Measurements from ENCODE around the gene KANSL3. TPM values are rescaled to one million over a fixed set of nuclear protein-coding genes. Genes with fewer than 3 reads are reported as not detected.

The KANSL3 gene
- total and polyA plus RNA-seq, 7 donors = 12.0 to 55.0 (median 35.4) TPM

GRCh38 chr2:96549967-96550786 is 87.9 kb downstream of the KANSL3 start:
- Histone ChIP-seq H3K4me3 (no peak overlapping the region), H3K27me3 (no peaks in the 10 kb centered on the region), H3K36me3 (peaks cover 6 to 61% (median 33%) of the 10 kb centered on the region in 4 donors), H3K27ac (peak overlapping the region in 2 of 4 donors; percentile 3 to 14), H3K9me3 (no peaks in the 10 kb centered on the region), H3K4me1 (peaks cover 0 to 14% (median 11%) of the 10 kb centered on the region in 4 donors)
- 61 to 81% methylated on average over 61 of the region's 61 CpGs for WGBS, 2 donors
- DNase-seq = peak; percentile 59
- intact Hi-C loops (cut with DNase I) = loop anchor here (5.0 kb wide), 1 partner anchor 43 kb away; the partner anchor contains the start of gene NEURL3
- TF ChIP-seq EP300 (IDR thresholded peaks at IDR 0.05) (no peak), POLR2A (IDR thresholded peaks at IDR 0.05) (no peak), CTCF (IDR thresholded peaks at IDR 0.05) (peak in 2 of 4 experiments; percentile 31 to 41)

- DNase-seq = peak; percentile 57
- TF ChIP-seq CTCF (IDR thresholded peaks at IDR 0.05) (no peak), POLR2AphosphoS5 (IDR thresholded peaks at IDR 0.05) (no peak), EP300 (IDR thresholded peaks at IDR 0.05) (no peak), POLR2A (IDR thresholded peaks at IDR 0.05) (no peak)
- H3K4me3 ChIP-seq = no peak overlapping the region
- intact Hi-C loops (cut with DNase I) = no loop called here
- peak overlapping the region in 2 of 4 donors; percentile 3 to 14 for H3K27ac ChIP-seq
- no peaks in the 10 kb centered on the region for H3K27me3 ChIP-seq
- H3K36me3 ChIP-seq = peaks cover 6 to 61% (median 33%) of the 10 kb centered on the region in 4 donors
- 74 to 86% methylated on average over 4 of the region's 4 CpGs for WGBS, 2 donors
- peaks cover 0 to 11% (median 8%) of the 10 kb centered on the region in 4 donors for H3K4me1 ChIP-seq
- no peaks in the 10 kb centered on the region for H3K9me3 ChIP-seq
Measured at GRCh38 chr2:96549466-96549785, 88.7 kb downstream of the KANSL3 start.

- DNase-seq = peak; percentile 48
- peaks cover 6 to 61% (median 33%) of the 10 kb centered on the region in 4 donors for H3K36me3 ChIP-seq
Measured at GRCh38 chr2:96548558-96549465, 89.3 kb downstream of the KANSL3 start.

GRCh38 chr2:96547731-96548171 is 90.4 kb downstream of the KANSL3 start:
- no peaks in the 10 kb centered on the region for H3K9me3 ChIP-seq
- intact Hi-C loops (cut with DNase I) = no loop called here
- H3K27me3 ChIP-seq = no peaks in the 10 kb centered on the region
- DNase-seq = peak; percentile 32
- 87 to 90% methylated on average over 6 of the region's 6 CpGs for WGBS, 2 donors
- peaks cover 0 to 4% (median 0%) of the 10 kb centered on the region in 4 donors for H3K4me1 ChIP-seq
- no peak for TF ChIP-seq EP300 (IDR thresholded peaks at IDR 0.05)
- TF ChIP-seq POLR2AphosphoS5 (IDR thresholded peaks at IDR 0.05) = no peak
- TF ChIP-seq CTCF (IDR thresholded peaks at IDR 0.05) = no peak
- no peak for TF ChIP-seq POLR2A (IDR thresholded peaks at IDR 0.05)
- no peak overlapping the region for H3K4me3 ChIP-seq
- H3K36me3 ChIP-seq = peaks cover 6 to 61% (median 33%) of the 10 kb centered on the region in 4 donors
- H3K27ac ChIP-seq = no peak overlapping the region

More at GRCh38 chr2:96548558-96549465, 89.3 kb downstream of the KANSL3 start:
- 90 to 92% methylated on average over 24 of the region's 24 CpGs for WGBS, 2 donors
- Histone ChIP-seq H3K4me3 (no peak overlapping the region), H3K27me3 (no peaks in the 10 kb centered on the region), H3K27ac (peak overlapping the region in 1 of 4 donors; percentile 3), H3K9me3 (no peaks in the 10 kb centered on the region), H3K4me1 (peaks cover 0 to 5% (median 1%) of the 10 kb centered on the region in 4 donors)
- TF ChIP-seq CTCF (IDR thresholded peaks at IDR 0.05) = no peak
- no peak for TF ChIP-seq POLR2A (IDR thresholded peaks at IDR 0.05)
- no peak for TF ChIP-seq POLR2AphosphoS5 (IDR thresholded peaks at IDR 0.05)
- TF ChIP-seq EP300 (IDR thresholded peaks at IDR 0.05) = no peak
- intact Hi-C loops (cut with DNase I) = no loop called here
